ENCODE data around the gene PKDREJ. TPM values are rescaled to one million over a fixed set of nuclear protein-coding genes. Genes with fewer than 3 reads are reported as not detected.

The PKDREJ gene
- polyA plus RNA-seq, 2 donors: 0.10 to 0.11 TPM

- H3K4me3 ChIP-seq (ENCODE audit: low read depth in 1 of 2, low read length in 2 of 2): no peak overlapping the region
- no peak overlapping the region for H3K27ac ChIP-seq (ENCODE audit: low read depth in 2 of 2, low read length in 1 of 2)
- 88 to 89% methylated on average over 4 of the region's 4 CpGs for WGBS, 2 donors
- H3K4me1 ChIP-seq (ENCODE audit: control insufficient read depth in 2 of 2, insufficient read depth in 2 of 2, low read length in 1 of 2): no peaks in the 10 kb centered on the region
- peaks cover 7 to 15% of the 10 kb centered on the region in 2 donors for H3K36me3 ChIP-seq (ENCODE audit: control insufficient read depth in 2 of 2, insufficient read depth in 2 of 2, low read length in 1 of 2)
- H3K27me3 ChIP-seq (ENCODE audit: control insufficient read depth in 1 of 2, insufficient read depth in 2 of 2, low read length in 2 of 2): no peaks in the 10 kb centered on the region
- H3K9me3 ChIP-seq (ENCODE audit: control insufficient read depth in 2 of 2, insufficient read depth in 1 of 2, low read depth in 1 of 2, low read length in 1 of 2): peaks cover 0 to 2% of the 10 kb centered on the region in 2 donors
Observed at GRCh38 chr22:46212195-46212594, 50.9 kb downstream of the PKDREJ start.

GRCh38 chr22:46209262-46209661 is 53.9 kb downstream of the PKDREJ start:
- Histone ChIP-seq H3K4me1 (ENCODE audit: control insufficient read depth in 2 of 2, insufficient read depth in 2 of 2, low read length in 1 of 2) (no peaks in the 10 kb centered on the region), H3K36me3 (ENCODE audit: control insufficient read depth in 2 of 2, insufficient read depth in 2 of 2, low read length in 1 of 2) (peaks cover 3 to 7% of the 10 kb centered on the region in 2 donors), H3K27me3 (ENCODE audit: control insufficient read depth in 1 of 2, insufficient read depth in 2 of 2, low read length in 2 of 2) (no peaks in the 10 kb centered on the region), H3K27ac (ENCODE audit: low read depth in 2 of 2, low read length in 1 of 2) (no peak overlapping the region), H3K9me3 (ENCODE audit: control insufficient read depth in 2 of 2, insufficient read depth in 1 of 2, low read depth in 1 of 2, low read length in 1 of 2) (peaks cover 0 to 2% of the 10 kb centered on the region in 2 donors), H3K4me3 (ENCODE audit: low read depth in 1 of 2, low read length in 2 of 2) (no peak overlapping the region)
- 96 to 97% methylated on average over 1 of the region's 1 CpG for WGBS, 2 donors

Other genes with a start within 250 kb of the PKDREJ start
- 1 to 10 TPM; 3.2 to 3.9 TPM for gene PPARA, start 112.8 kb downstream of the PKDREJ start, polyA plus RNA-seq
- 1 to 10 TPM; 6.6 to 7.4 TPM for gene CDPF1, start 13.1 kb downstream of the PKDREJ start, polyA plus RNA-seq
- gene TTC38, start 4.7 kb upstream of the PKDREJ start, polyA plus RNA-seq: 1 to 10 TPM; 6.7 to 9.5 TPM
- gene GTSE1, start 33.5 kb upstream of the PKDREJ start, polyA plus RNA-seq: 1 to 10 TPM; 5.0 to 7.4 TPM
- 10 to 100 TPM; 24.3 to 32.4 TPM for gene TRMU, start 72.4 kb upstream of the PKDREJ start, polyA plus RNA-seq

All from esophagus (tissue), 2 donors.